Fibroblast of lung (primary cell): ENCODE measurements around the gene DNAH5. TPM values are rescaled to one million over a fixed set of nuclear protein-coding genes. Genes with fewer than 3 reads are reported as not detected.
A peak's percentile ranks its signal among the peaks of the same experiment; 100 is the strongest.

Experiments
- DNase-seq, 2 donors: peaks; one replicate each; pipeline versions ENCODE4 v3.0.0 to v3.0.0-alpha.2; 2010; ENCODE audit warnings: low read depth in 2 of 2
- H2AFZ ChIP-seq: 2 replicates; pipeline ENCODE4 v1.5.1; 2012; ENCODE audit warnings: low read length, control low read depth, inconsistent platforms
- H3K27ac ChIP-seq: 2 replicates; pipeline ENCODE4 v1.5.1; 2011; ENCODE audit warnings: low read length, control low read depth; ENCODE audit not compliant: insufficient read depth
- H3K27me3 ChIP-seq: 2 replicates; pipeline ENCODE4 v1.5.1; 2011; ENCODE audit warnings: mild to moderate bottlenecking, low read length; ENCODE audit not compliant: control insufficient read depth, insufficient read depth
- H3K36me3 ChIP-seq: 2 replicates; pipeline ENCODE4 v1.5.1; 2011; ENCODE audit warnings: low read length; ENCODE audit not compliant: control insufficient read depth, insufficient read depth
- H3K4me1 ChIP-seq: 2 replicates; pipeline ENCODE4 v1.5.1; 2011; ENCODE audit warnings: low read length; ENCODE audit not compliant: control insufficient read depth, insufficient read depth; ENCODE audit errors: extremely low read depth
- H3K4me2 ChIP-seq: 2 replicates; pipeline ENCODE4 v1.5.1; 2011; ENCODE audit warnings: low read length, control low read depth; ENCODE audit not compliant: insufficient read depth; ENCODE audit errors: extremely low read depth
- H3K4me3 ChIP-seq, 4 experiments: fragments of 200-600 bp in 1 of 4; sonication (generic) in 1 of 4; replicated peaks in 1 of 4; 2 replicates each; pipeline ENCODE4 v1.5.1; 2011 to 2016; ENCODE audit warnings: low read length in 4 of 4, low read depth in 3 of 4, mild to moderate bottlenecking in 3 of 4, control low read depth in 2 of 4, inconsistent platforms in 1 of 4, mixed read lengths in 1 of 4; ENCODE audit not compliant: insufficient read depth in 1 of 4; ENCODE audit errors: control extremely low read depth in 1 of 4
- H3K79me2 ChIP-seq: 2 replicates; pipeline ENCODE4 v1.5.1; 2012; ENCODE audit warnings: mild to moderate bottlenecking, low read length, inconsistent platforms; ENCODE audit not compliant: control insufficient read depth, insufficient read depth
- H3K9ac ChIP-seq: 2 replicates; pipeline ENCODE4 v1.5.1; 2011; ENCODE audit warnings: mild to moderate bottlenecking, low read length, control low read depth; ENCODE audit not compliant: insufficient read depth
- H3K9me3 ChIP-seq: 2 replicates; pipeline ENCODE4 v1.5.1; 2012; ENCODE audit warnings: low read depth, low read length; ENCODE audit not compliant: control insufficient read depth, insufficient read depth
- H4K20me1 ChIP-seq: 2 replicates; pipeline ENCODE4 v1.5.1; 2011; ENCODE audit warnings: low read length; ENCODE audit not compliant: control insufficient read depth, insufficient read depth; ENCODE audit errors: extremely low read depth
- EZH2 ChIP-seq: IDR thresholded peaks from 2 replicates; pipeline ENCODE4 v1.5.1; 2012; ENCODE audit warnings: low read length, control low read depth, mild to moderate bottlenecking; ENCODE audit errors: missing control alignments
- polyA minus RNA-seq: library from RNA; depleted of rRNA, polyadenylated mRNA; stranded (reverse); fragments of >200 nt; gene quantifications from 2 replicates; pipeline ENCODE4 v1.2.3, GENCODE V29; 2011; ENCODE audit warnings: low replicate concordance
- polyA plus RNA-seq, 2 donors: library from polyadenylated mRNA; depleted of rRNA in 1 of 2; stranded (reverse) in 1 of 2; unstranded in 1 of 2; fragments of >200 nt; gene quantifications; 2 replicates each; pipeline ENCODE4 v1.2.1, GENCODE V29; 2011 to 2012; ENCODE audit warnings: missing spikeins in 1 of 2
- total RNA-seq: library from RNA; depleted of rRNA; stranded (reverse); fragments of >200 nt; gene quantifications from 2 replicates; pipeline ENCODE4 v1.2.1, GENCODE V29; 2014
- TF ChIP-seq, protein P1 (sequence below), 2 donors: IDR thresholded peaks in 1 of 2; conservative IDR thresholded peaks in 1 of 2; 1 replicate in 1 of 2; 2 replicates in 1 of 2; pipeline ENCODE4 v1.5.1; 2011 to 2012; ENCODE audit warnings: low read length in 2 of 2, control low read depth in 1 of 2, inconsistent platforms in 1 of 2, low read depth in 1 of 2, mild to moderate bottlenecking in 1 of 2

DNAH5 gene, protein sequence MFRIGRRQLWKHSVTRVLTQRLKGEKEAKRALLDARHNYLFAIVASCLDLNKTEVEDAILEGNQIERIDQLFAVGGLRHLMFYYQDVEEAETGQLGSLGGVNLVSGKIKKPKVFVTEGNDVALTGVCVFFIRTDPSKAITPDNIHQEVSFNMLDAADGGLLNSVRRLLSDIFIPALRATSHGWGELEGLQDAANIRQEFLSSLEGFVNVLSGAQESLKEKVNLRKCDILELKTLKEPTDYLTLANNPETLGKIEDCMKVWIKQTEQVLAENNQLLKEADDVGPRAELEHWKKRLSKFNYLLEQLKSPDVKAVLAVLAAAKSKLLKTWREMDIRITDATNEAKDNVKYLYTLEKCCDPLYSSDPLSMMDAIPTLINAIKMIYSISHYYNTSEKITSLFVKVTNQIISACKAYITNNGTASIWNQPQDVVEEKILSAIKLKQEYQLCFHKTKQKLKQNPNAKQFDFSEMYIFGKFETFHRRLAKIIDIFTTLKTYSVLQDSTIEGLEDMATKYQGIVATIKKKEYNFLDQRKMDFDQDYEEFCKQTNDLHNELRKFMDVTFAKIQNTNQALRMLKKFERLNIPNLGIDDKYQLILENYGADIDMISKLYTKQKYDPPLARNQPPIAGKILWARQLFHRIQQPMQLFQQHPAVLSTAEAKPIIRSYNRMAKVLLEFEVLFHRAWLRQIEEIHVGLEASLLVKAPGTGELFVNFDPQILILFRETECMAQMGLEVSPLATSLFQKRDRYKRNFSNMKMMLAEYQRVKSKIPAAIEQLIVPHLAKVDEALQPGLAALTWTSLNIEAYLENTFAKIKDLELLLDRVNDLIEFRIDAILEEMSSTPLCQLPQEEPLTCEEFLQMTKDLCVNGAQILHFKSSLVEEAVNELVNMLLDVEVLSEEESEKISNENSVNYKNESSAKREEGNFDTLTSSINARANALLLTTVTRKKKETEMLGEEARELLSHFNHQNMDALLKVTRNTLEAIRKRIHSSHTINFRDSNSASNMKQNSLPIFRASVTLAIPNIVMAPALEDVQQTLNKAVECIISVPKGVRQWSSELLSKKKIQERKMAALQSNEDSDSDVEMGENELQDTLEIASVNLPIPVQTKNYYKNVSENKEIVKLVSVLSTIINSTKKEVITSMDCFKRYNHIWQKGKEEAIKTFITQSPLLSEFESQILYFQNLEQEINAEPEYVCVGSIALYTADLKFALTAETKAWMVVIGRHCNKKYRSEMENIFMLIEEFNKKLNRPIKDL (N-terminal part only)
- 0.77 and 3.1 TPM in 2 replicates for total RNA-seq
- 2.1 and 2.5 TPM in 2 replicates for polyA plus RNA-seq
- polyA plus RNA-seq (2012), result 1.3 and 1.6 TPM in 2 replicates
- 0.75 and 1.9 TPM in 2 replicates for polyA minus RNA-seq

DNA sequence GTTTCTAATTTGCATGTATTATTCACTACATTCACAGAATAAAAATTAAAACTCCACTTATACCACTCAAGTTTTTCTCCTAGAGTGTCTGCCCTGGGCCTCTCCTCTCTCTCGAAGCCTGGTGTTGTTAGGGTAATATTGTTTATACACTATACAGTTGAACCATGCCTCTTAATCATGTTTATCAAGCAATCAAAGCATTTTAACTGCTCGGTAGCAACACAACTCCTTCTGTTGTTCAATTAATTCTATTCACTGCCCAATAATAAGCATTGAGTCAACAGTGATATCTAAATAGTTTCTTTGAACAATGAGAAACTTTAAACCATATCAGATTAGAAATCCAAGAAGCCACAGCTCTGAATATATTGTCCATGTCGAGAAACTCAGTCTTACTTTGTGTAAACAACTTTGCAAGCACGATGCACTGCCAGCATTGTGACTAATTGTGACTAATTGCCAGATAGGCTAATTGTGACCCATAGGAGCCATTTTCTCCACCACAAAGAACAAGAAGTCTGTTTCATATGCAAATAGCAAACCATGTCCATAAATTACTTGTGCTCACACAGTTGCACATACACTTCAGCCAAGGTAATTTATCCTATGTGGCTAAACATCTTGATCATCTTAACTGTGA is at the start of gene DNAH5:
DNAH5 (minus strand) TSS at position 129 of the 640 bp plus-strand sequence. CDS start 250 bp downstream, outside the sequence.
- Histone ChIP-seq H3K9ac (no peak within 1 kb of the TSS), H3K27me3 (no peaks in the 10 kb centered on the region), H3K4me2 (no peak within 1 kb of the TSS), H3K4me3 (no peak within 1 kb of the TSS), H3K4me1 (no peaks in the 10 kb centered on the region), H2AFZ (no peak within 1 kb of the TSS), H3K36me3 (no peaks in the 10 kb centered on the region), H4K20me1 (no peaks in the 10 kb centered on the region), H3K27ac (no peak within 1 kb of the TSS), H3K79me2 (no peaks in the 10 kb centered on the region), H3K9me3 (no peaks in the 10 kb centered on the region)
- TF ChIP-seq, protein P1, sequence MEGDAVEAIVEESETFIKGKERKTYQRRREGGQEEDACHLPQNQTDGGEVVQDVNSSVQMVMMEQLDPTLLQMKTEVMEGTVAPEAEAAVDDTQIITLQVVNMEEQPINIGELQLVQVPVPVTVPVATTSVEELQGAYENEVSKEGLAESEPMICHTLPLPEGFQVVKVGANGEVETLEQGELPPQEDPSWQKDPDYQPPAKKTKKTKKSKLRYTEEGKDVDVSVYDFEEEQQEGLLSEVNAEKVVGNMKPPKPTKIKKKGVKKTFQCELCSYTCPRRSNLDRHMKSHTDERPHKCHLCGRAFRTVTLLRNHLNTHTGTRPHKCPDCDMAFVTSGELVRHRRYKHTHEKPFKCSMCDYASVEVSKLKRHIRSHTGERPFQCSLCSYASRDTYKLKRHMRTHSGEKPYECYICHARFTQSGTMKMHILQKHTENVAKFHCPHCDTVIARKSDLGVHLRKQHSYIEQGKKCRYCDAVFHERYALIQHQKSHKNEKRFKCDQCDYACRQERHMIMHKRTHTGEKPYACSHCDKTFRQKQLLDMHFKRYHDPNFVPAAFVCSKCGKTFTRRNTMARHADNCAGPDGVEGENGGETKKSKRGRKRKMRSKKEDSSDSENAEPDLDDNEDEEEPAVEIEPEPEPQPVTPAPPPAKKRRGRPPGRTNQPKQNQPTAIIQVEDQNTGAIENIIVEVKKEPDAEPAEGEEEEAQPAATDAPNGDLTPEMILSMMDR (conservative IDR thresholded peaks at IDR 0.05 in 1 of 2, IDR thresholded peaks at IDR 0.05 in 1 of 2; ENCODE audit: low read depth in 1 of 2, low read length in 2 of 2), result no peak
- TF ChIP-seq EZH2, result no peak
- peak in 1 of 2 donors; percentile 88 for DNase-seq

DNA sequence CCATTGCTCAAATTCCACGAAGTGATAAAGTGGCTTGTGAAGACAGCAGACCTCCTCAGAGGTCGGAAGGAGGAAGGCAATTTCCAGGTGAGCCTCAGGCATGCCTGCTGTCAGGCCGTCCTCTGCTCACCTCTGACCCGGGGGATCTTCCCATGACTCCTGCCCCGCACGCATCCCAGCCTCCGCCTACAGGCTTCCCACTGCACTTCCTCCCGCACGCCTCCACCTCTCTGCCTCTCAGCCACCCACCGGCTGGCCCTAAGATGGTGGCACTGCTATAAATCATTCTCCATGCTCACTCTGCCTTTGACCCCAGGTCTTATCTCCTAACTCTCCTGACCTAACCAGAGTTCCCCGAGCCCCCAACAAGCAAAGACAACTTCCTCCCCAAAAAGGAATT is 49.4 kb upstream of the DNAH5 start:
- Histone ChIP-seq H3K9me3 (no peaks in the 10 kb centered on the region), H3K27me3 (no peaks in the 10 kb centered on the region), H3K4me3 (no peak overlapping the region), H3K27ac (peak overlapping the region; percentile 23), H3K36me3 (no peaks in the 10 kb centered on the region), H3K4me1 (peaks cover 2% of the 10 kb centered on the region), H3K4me2 (no peak overlapping the region), H4K20me1 (no peaks in the 10 kb centered on the region), H2AFZ (no peak overlapping the region), H3K9ac (no peak overlapping the region), H3K79me2 (no peaks in the 10 kb centered on the region)
- no peak for TF ChIP-seq EZH2
- TF ChIP-seq, protein P1 (conservative IDR thresholded peaks at IDR 0.05 in 1 of 2, IDR thresholded peaks at IDR 0.05 in 1 of 2; ENCODE audit: low read depth in 1 of 2, low read length in 2 of 2), result no peak
- no peak for DNase-seq
